OCI-LY7 (cell line): Measurements from ENCODE around the gene SUV39H1. TPM values are rescaled to one million over a fixed set of nuclear protein-coding genes. Genes with fewer than 3 reads are reported as not detected.

Experiments
- BruUV-seq: library from RNA; stranded (reverse); fragments of 400-500 nt; replicated peaks from 2 replicates; lab custom pipeline; 2021; lab: Mats Ljungman, UMichigan
- CTCF ChIA-PET: fragments of 300-600 bp; sonication (Branson Sonifier 250); formaldehyde crosslinking; loops from one replicate; lab custom pipeline; 2022; ENCODE audit warnings: antibody characterized with exemption; ENCODE audit not compliant: unreplicated experiment; lab: Charles Lee
- POLR2A ChIA-PET: fragments of 300-600 bp; sonication (Branson Sonifier 250); formaldehyde crosslinking; loops from one replicate; lab custom pipeline; 2022; ENCODE audit warnings: antibody characterized with exemption; lab: Charles Lee
- DNase-seq: peaks from one replicate; pipeline ENCODE4 v3.0.0-alpha.2; 2015; ENCODE audit warnings: low spot score
- H2AFZ ChIP-seq: fragments of 200-600 bp; sonication (generic), shearing (Covaris generic); 2 replicates; pipeline ENCODE4 v1.6.1; 2014; ENCODE audit warnings: mild to moderate bottlenecking, antibody characterized with exemption, low read length, moderate library complexity
- H3K27ac ChIP-seq: fragments of 200-600 bp; sonication (generic); 2 replicates; pipeline ENCODE4 v1.5.1; 2014; ENCODE audit warnings: mixed run types, low read depth, mild to moderate bottlenecking, moderate library complexity, low read length, inconsistent platforms; ENCODE audit not compliant: poor library complexity, severe bottlenecking
- H3K36me3 ChIP-seq: fragments of 200-600 bp; sonication (generic); 2 replicates; pipeline ENCODE4 v1.6.1; 2014; ENCODE audit warnings: mild to moderate bottlenecking, antibody characterized with exemption, low read length, moderate library complexity, mixed read lengths; ENCODE audit not compliant: insufficient read depth
- H3K4me1 ChIP-seq: fragments of 200-600 bp; sonication (generic); 2 replicates; pipeline ENCODE4 v1.5.1; 2014; ENCODE audit warnings: mild to moderate bottlenecking, low read length; ENCODE audit not compliant: insufficient read depth, poor library complexity, severe bottlenecking
- H3K4me2 ChIP-seq: fragments of 200-600 bp; sonication (generic); 2 replicates; pipeline ENCODE4 v1.6.1; 2014; ENCODE audit warnings: mild to moderate bottlenecking, low read length
- H3K4me3 ChIP-seq: fragments of 200-600 bp; sonication (generic); 2 replicates; pipeline ENCODE4 v1.5.1; 2014; ENCODE audit warnings: mild to moderate bottlenecking, low read depth, low read length; ENCODE audit not compliant: poor library complexity, severe bottlenecking
- H3K79me2 ChIP-seq: fragments of 200-600 bp; sonication (generic); 2 replicates; pipeline ENCODE4 v1.6.1; 2016; ENCODE audit warnings: low read depth, mild to moderate bottlenecking, low read length, moderate library complexity, mixed read lengths; ENCODE audit not compliant: insufficient read depth
- H3K9me2 ChIP-seq: fragments of 200-600 bp; sonication (generic); 2 replicates; pipeline ENCODE4 v1.6.1; 2016; ENCODE audit warnings: mild to moderate bottlenecking, low read length, mixed read lengths; ENCODE audit not compliant: insufficient read depth
- H3K9me3 ChIP-seq: fragments of 200-600 bp; sonication (generic); 2 replicates; pipeline ENCODE4 v1.6.1; 2014; ENCODE audit warnings: mild to moderate bottlenecking, mixed run types, low read length, mixed read lengths
- H4K20me1 ChIP-seq: fragments of 200-600 bp; sonication (generic); 2 replicates; pipeline ENCODE4 v1.6.1; 2014; ENCODE audit warnings: mild to moderate bottlenecking, antibody characterized with exemption, low read length, moderate library complexity, mixed read lengths; ENCODE audit not compliant: insufficient read depth
- EZH2phosphoT487 ChIP-seq: fragments of 200-600 bp; sonication (generic); IDR thresholded peaks from 2 replicates; pipeline ENCODE4 v1.6.1; 2018; ENCODE audit warnings: low read depth, borderline replicate concordance, mild to moderate bottlenecking, mixed run types, antibody characterized with exemption, low read length, moderate library complexity, mixed read lengths
- intact Hi-C: fragments of 100-400 bp; cut with micrococcal nuclease; formaldehyde crosslinking; loops from one replicate; pipeline ENCODE4 v1.10.0; 2022; ENCODE audit not compliant: unreplicated experiment
- total RNA-seq, 2 experiments: library from RNA; depleted of rRNA in 1 of 2; stranded (reverse); fragments of >200 nt in 1 of 2; shearing (Covaris generic) in 1 of 2; gene quantifications; 2 replicates each; pipeline ENCODE4 v1.2.3, GENCODE V29; 2014 to 2022
- TF ChIP-seq, protein P1 (sequence below): fragments of 200-600 bp; sonication (generic); conservative IDR thresholded peaks from 2 replicates; pipeline ENCODE4 v1.5.1; 2014; ENCODE audit warnings: mild to moderate bottlenecking, antibody characterized with exemption, low read length, moderate library complexity, mixed read lengths

The SUV39H1 gene
- total RNA-seq, 2 experiments from 2014 or later = 27.0 to 34.2 TPM

DNA sequence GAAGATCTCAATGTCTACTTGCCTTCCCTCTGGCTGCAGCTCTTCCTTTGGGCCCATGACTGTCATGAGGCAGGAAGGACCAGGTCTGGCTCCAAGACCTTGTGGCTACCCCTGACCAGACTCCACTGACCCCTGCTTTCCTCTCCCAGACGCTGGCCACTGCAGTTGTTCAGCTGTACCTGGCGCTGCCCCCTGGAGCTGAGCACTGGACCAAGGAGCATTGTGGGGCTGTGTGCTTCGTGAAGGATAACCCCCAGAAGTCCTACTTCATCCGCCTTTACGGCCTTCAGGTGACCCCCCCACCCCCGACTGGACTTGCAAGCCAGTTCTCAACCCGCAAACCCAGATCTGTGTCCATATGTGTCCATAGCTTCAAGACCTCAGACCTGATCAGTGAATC lies 12.4 kb upstream of the SUV39H1 start:
- Histone ChIP-seq H3K9me3 (no peaks in the 10 kb centered on the region), H3K4me3 (peak overlapping the region; percentile 97), H3K36me3 (peaks cover 31% of the 10 kb centered on the region), H3K9me2 (no peaks in the 10 kb centered on the region), H3K79me2 (peaks cover 21% of the 10 kb centered on the region), H3K4me1 (peaks cover 32% of the 10 kb centered on the region), H3K27ac (peak overlapping the region; percentile 61), H3K4me2 (peak overlapping the region; percentile 99), H4K20me1 (no peaks in the 10 kb centered on the region), H2AFZ (no peak overlapping the region; the same call in 1 of the 2 replicates)
- no peak for DNase-seq
- ChIA-PET POLR2A (interaction anchor here (0.8 to 1.9 kb wide), 6 partner anchors 11 to 37 kb away, joined by 3 to 7 read pairs (median 3); no protein-coding TSS in a partner anchor), CTCF (no interaction called here)
- intact Hi-C loops = no loop called here
- TF ChIP-seq EZH2phosphoT487 = no peak
- TF ChIP-seq, protein P1, sequence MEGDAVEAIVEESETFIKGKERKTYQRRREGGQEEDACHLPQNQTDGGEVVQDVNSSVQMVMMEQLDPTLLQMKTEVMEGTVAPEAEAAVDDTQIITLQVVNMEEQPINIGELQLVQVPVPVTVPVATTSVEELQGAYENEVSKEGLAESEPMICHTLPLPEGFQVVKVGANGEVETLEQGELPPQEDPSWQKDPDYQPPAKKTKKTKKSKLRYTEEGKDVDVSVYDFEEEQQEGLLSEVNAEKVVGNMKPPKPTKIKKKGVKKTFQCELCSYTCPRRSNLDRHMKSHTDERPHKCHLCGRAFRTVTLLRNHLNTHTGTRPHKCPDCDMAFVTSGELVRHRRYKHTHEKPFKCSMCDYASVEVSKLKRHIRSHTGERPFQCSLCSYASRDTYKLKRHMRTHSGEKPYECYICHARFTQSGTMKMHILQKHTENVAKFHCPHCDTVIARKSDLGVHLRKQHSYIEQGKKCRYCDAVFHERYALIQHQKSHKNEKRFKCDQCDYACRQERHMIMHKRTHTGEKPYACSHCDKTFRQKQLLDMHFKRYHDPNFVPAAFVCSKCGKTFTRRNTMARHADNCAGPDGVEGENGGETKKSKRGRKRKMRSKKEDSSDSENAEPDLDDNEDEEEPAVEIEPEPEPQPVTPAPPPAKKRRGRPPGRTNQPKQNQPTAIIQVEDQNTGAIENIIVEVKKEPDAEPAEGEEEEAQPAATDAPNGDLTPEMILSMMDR = no peak
- no TSS peak for BruUV-seq

DNA sequence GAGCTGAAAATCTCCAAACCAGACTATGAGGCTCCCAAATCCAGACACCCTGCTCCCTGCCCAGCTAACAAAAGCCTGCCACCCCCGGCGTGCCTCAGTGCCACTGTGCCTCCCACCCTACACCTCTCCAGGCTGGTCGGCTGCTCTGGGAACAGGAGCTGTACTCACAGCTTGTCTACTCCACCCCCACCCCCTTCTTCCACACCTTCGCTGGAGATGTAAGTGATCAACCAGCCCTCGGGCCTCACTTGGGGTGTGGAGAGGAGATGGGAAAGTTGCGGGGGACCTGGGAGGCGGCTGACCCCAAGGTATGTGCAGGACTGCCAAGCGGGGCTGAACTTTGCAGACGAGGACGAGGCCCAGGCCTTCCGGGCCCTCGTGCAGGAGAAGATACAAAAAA lies 11.1 kb upstream of the SUV39H1 start:
- Histone ChIP-seq H3K36me3 (peaks cover 36% of the 10 kb centered on the region), H3K27ac (no peak overlapping the region), H3K9me3 (no peaks in the 10 kb centered on the region), H3K79me2 (peaks cover 21% of the 10 kb centered on the region), H4K20me1 (no peaks in the 10 kb centered on the region), H3K4me1 (peaks cover 28% of the 10 kb centered on the region), H2AFZ (no peak overlapping the region), H3K4me3 (no peak overlapping the region), H3K4me2 (peak overlapping the region; percentile 99), H3K9me2 (no peaks in the 10 kb centered on the region)
- POLR2A ChIA-PET = no interaction called here
- CTCF ChIA-PET = no interaction called here
- intact Hi-C loops = no loop called here
- BruUV-seq = no TSS peak
- no peak for DNase-seq
- TF ChIP-seq, protein P1 = no peak
- no peak for TF ChIP-seq EZH2phosphoT487

DNA sequence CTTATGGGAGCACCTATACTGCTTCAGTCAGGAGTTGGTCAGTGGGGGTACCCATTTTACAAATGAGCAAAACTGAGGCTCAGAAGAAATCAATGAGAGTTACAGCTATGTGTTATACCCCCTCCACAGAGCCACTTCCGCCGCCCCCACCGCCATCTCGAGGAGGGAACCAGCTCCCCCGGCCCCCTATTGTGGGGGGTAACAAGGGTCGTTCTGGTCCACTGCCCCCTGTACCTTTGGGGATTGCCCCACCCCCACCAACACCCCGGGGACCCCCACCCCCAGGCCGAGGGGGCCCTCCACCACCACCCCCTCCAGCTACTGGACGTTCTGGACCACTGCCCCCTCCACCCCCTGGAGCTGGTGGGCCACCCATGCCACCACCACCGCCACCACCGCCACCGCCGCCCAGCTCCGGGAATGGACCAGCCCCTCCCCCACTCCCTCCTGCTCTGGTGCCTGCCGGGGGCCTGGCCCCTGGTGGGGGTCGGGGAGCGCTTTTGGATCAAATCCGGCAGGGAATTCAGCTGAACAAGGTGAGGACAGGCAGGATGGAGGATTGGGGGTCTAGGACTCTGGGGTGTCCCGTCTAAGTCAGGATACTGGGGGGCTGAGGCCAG lies 7.9 kb upstream of the SUV39H1 start:
- Histone ChIP-seq H4K20me1 (no peaks in the 10 kb centered on the region), H3K4me2 (no peak overlapping the region), H3K4me1 (peaks cover 12% of the 10 kb centered on the region), H3K27ac (no peak overlapping the region), H3K9me3 (no peaks in the 10 kb centered on the region), H3K4me3 (no peak overlapping the region), H3K9me2 (no peaks in the 10 kb centered on the region), H3K36me3 (peaks cover 40% of the 10 kb centered on the region), H2AFZ (no peak overlapping the region), H3K79me2 (peaks cover 17% of the 10 kb centered on the region)
- no TSS peak for BruUV-seq
- intact Hi-C loops = no loop called here
- TF ChIP-seq, protein P1 = no peak
- no peak for TF ChIP-seq EZH2phosphoT487
- no peak for DNase-seq
- ChIA-PET POLR2A (no interaction called here), CTCF (no interaction called here)
